ENCODE measurements around the gene PABPN1L. TPM values are rescaled to one million over a fixed set of nuclear protein-coding genes. Genes with fewer than 3 reads are reported as not detected.
A peak's percentile ranks its signal among the peaks of the same experiment; 100 is the strongest.

PABPN1L gene
- total and polyA plus RNA-seq, 7 donors, result not detected

DNA sequence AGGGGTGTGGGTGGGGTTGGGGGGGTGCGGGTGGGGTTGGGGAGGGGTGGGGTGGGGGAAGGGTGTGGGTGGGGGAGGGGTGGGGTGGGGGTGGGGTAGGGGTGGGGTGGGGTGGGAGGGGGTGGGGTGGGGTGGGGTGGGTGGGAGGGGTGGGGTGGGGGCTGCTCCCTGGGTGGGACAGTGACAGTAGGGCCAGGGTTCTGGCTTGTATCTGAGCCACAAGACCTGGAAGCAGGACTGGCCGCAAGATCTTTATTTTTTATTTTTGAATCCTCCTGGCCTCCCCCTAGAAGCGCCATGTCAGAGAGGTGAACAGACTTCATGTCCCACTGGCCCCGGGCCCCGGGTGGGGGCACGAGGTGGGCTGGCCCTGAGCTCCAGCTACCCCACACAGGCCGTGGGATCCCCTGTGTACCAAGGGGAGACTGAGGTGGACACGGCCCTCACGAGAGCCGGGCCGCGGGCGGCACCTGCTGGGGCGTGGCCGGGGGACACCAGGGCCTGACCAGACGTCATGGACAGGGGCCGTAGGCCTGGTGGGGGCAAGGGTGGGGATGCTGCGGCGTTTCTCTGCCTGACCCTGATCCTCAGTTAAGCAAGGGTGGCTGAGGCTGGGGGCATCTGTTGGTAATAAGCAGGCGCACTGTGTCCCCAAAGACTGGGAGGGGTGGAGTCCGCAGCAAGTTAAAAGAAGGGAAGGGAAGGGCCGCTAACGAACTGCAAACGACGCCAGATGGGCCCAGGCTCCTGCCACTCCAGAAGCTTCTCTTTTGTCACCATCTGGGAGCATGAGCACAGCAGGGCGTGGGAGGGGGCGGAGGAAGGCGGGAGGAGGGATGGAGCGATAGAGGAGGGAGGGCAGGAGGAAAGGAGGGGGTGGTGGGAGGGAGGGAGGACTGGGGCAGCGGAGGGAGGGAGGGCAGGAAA is 22.3 kb upstream of the PABPN1L start:
- WGBS, 3 donors, result 63 to 73% (median 68%) methylated on average over 23 to 29 of the region's 30 CpGs
- Histone ChIP-seq H3K4me3 (no peak overlapping the region), H3K4me1 (peaks cover 54% of the 10 kb centered on the region), H3K36me3 (ENCODE audit: insufficient read depth in 1 of 2, low read depth in 1 of 2) (peaks cover 0 to 37% of the 10 kb centered on the region in 2 donors), H3K9me3 (no peaks in the 10 kb centered on the region), H3K27me3 (ENCODE audit: insufficient read depth in 3 of 3, low read length in 2 of 3) (no peaks in the 10 kb centered on the region), H3K27ac (peak overlapping the region; percentile 67)
- no peak for ATAC-seq
- intact Hi-C loops (cut with DNase I), result no loop called here
- TF ChIP-seq, protein P1, sequence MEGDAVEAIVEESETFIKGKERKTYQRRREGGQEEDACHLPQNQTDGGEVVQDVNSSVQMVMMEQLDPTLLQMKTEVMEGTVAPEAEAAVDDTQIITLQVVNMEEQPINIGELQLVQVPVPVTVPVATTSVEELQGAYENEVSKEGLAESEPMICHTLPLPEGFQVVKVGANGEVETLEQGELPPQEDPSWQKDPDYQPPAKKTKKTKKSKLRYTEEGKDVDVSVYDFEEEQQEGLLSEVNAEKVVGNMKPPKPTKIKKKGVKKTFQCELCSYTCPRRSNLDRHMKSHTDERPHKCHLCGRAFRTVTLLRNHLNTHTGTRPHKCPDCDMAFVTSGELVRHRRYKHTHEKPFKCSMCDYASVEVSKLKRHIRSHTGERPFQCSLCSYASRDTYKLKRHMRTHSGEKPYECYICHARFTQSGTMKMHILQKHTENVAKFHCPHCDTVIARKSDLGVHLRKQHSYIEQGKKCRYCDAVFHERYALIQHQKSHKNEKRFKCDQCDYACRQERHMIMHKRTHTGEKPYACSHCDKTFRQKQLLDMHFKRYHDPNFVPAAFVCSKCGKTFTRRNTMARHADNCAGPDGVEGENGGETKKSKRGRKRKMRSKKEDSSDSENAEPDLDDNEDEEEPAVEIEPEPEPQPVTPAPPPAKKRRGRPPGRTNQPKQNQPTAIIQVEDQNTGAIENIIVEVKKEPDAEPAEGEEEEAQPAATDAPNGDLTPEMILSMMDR (IDR thresholded peaks at IDR 0.05), result no peak
- peak in 1 of 2 donors; percentile 79 for DNase-seq

DNA sequence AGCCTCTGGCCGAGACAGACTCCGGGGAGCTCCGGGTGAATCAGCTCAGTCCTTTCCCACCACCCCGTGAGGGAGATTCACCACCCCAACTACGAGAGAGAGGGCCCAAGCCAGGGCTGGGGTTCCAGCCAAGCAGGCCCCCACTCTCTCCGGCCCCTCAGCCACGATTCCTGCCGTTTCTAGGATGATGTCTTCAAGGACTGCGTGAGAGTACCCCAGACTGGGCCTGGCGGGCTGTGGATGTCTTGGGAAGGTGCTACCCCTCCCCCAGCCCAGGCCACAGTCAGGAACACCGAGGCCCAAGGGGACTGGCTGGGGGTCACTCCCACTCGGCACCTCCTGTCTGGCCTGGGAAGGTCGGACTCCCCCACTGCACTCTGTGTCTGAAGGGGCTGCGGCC is 21.6 kb upstream of the PABPN1L start:
- intact Hi-C loops (cut with DNase I), result no loop called here
- WGBS, 3 donors, result 44 to 67% (median 49%) methylated on average over 11 to 14 of the region's 14 CpGs
- no peaks in the 10 kb centered on the region for H3K9me3 ChIP-seq
- no peaks in the 10 kb centered on the region for H3K27me3 ChIP-seq (ENCODE audit: insufficient read depth in 3 of 3, low read length in 2 of 3)
- DNase-seq (no peak), ATAC-seq (no peak)
- H3K27ac ChIP-seq, result peak overlapping the region; percentile 71
- TF ChIP-seq, protein P1 (IDR thresholded peaks at IDR 0.05), result no peak
- peak overlapping the region; percentile 22 for H3K4me3 ChIP-seq
- H3K4me1 ChIP-seq, result peaks cover 56% of the 10 kb centered on the region
- H3K36me3 ChIP-seq (ENCODE audit: insufficient read depth in 1 of 2, low read depth in 1 of 2), result peaks cover 0 to 39% of the 10 kb centered on the region in 2 donors

DNA sequence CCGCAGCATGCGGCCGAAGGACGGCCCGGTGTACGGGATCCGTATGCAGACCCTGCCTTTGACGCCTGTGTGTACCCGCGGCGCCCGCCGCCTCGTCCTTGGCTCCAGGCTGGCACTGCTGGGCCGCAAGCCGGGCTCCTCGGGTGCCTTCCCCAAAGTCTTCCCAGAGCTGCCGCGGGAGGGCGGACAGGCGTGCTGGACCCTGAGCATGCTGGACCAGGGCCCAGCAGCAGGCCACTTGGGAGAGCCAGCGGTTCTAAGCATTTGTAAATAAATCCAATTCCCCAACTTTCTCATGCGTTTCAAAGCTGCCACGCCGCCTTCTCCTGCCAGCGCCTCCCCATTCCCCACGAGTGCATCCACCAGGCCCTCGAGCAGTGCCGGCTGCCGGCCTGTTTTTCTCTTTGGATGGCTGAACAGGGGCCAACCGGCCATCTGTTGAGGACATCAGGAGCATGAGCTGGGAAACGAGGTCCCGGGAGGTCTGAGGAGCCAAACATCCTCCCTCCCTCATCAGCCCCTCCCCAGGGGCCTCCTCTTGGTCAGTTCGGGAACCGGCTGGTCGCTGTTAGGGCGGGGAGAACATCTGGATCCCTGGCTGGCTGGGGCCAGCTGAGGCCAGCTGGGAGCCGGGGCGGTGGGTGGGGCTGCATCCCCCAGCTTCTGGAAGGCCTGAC is 20.5 kb upstream of the PABPN1L start:
- peak overlapping the region; percentile 15 for H3K4me3 ChIP-seq

DNA sequence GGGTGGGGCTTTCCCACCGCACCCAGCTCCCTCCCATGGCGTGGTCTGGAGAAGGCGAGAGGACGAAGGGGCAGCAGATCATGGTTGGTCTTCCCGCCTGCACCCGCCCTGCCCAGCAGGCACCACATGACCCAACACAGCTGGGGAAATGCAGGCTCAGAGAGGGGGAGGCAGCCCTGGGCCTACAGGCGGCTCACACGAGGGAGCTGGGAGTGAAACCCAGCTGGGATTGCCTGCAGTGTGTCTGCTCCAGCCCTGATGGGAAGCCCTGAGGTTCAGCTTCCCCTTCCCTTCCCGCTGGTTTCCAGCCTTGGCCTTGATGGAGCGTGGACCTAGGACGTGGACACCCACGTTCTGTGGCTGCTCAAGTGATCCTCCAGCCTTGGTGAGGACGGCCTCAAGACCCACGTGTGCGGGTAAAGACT is 20.0 kb upstream of the PABPN1L start:
- H3K36me3 ChIP-seq (ENCODE audit: insufficient read depth in 1 of 2, low read depth in 1 of 2), result peaks cover 0 to 33% of the 10 kb centered on the region in 2 donors
- no peak overlapping the region for H3K4me3 ChIP-seq
- no peaks in the 10 kb centered on the region for H3K9me3 ChIP-seq
- peak overlapping the region; percentile 71 for H3K27ac ChIP-seq
- no peaks in the 10 kb centered on the region for H3K27me3 ChIP-seq (ENCODE audit: insufficient read depth in 3 of 3, low read length in 2 of 3)
- ATAC-seq (no peak), DNase-seq (no peak)
- TF ChIP-seq, protein P1 (IDR thresholded peaks at IDR 0.05), result no peak
- intact Hi-C loops (cut with DNase I), result no loop called here
- WGBS, 3 donors, result 43 to 70% (median 49%) methylated on average over 13 to 15 of the region's 15 CpGs
- peaks cover 54% of the 10 kb centered on the region for H3K4me1 ChIP-seq

More for the DNA sequence above, 20.5 kb upstream of the PABPN1L start:
- Histone ChIP-seq H3K27ac (peak overlapping the region; percentile 71), H3K36me3 (ENCODE audit: insufficient read depth in 1 of 2, low read depth in 1 of 2) (peaks cover 0 to 34% of the 10 kb centered on the region in 2 donors), H3K9me3 (no peaks in the 10 kb centered on the region), H3K27me3 (ENCODE audit: insufficient read depth in 3 of 3, low read length in 2 of 3) (no peaks in the 10 kb centered on the region), H3K4me1 (peaks cover 54% of the 10 kb centered on the region)
- intact Hi-C loops (cut with DNase I), result no loop called here
- TF ChIP-seq, protein P1 (IDR thresholded peaks at IDR 0.05), result peak; percentile 19
- peak in 2 of 4 donors; percentile 8 to 16 for ATAC-seq
- DNase-seq, result peak; percentile 78 to 94
- WGBS, 3 donors, result 19 to 48% (median 30%) methylated on average over 39 of the region's 39 CpGs

Data from psoas muscle (tissue), 8 donors.